ENCODE data around the gene ZRSR2. TPM values are rescaled to one million over a fixed set of nuclear protein-coding genes. Genes with fewer than 3 reads are reported as not detected.

The ZRSR2 gene
- total RNA-seq, 1 experiment from 2014 or later, result 3.0 TPM

- peak; percentile 41 for TF ChIP-seq CTCF (IDR thresholded peaks at IDR 0.05)
- TF ChIP-seq TCF7L2 (IDR thresholded peaks at IDR 0.05; ENCODE audit: low read depth, low read length), result no peak
- TF ChIP-seq SIN3A (IDR thresholded peaks at IDR 0.05; ENCODE audit: borderline replicate concordance, insufficient read depth, low read depth, low read length), result no peak
- TF ChIP-seq REST (IDR thresholded peaks at IDR 0.05; ENCODE audit: insufficient read depth in 1 of 2, low read depth in 2 of 2, low read length in 1 of 2), result no peak
- intact Hi-C loops (cut with micrococcal nuclease; ENCODE audit: unreplicated experiment), result no loop called here
- no TSS peak for BruUV-seq (replicated peaks)
- POLR2A ChIA-PET, result no interaction called here
- Histone ChIP-seq H3K36me3 (ENCODE audit: control insufficient read depth, insufficient read depth, low read length) (no peaks in the 10 kb centered on the region; the same call in 1 of the 2 replicates), H3K4me1 (ENCODE audit: control insufficient read depth, insufficient read depth, low read length) (no peaks in the 10 kb centered on the region), H3K4me3 (ENCODE audit: low read depth in 2 of 2, low read length in 2 of 2) (no peak overlapping the region), H3K9me3 (ENCODE audit: control insufficient read depth, insufficient read depth, low read depth, low read length) (no peaks in the 10 kb centered on the region), H3K27ac (ENCODE audit: low read length) (no peak overlapping the region), H3K27me3 (ENCODE audit: control insufficient read depth, insufficient read depth, low read length) (no peaks in the 10 kb centered on the region)
- ATAC-seq (0 out of 2 replicates have a peak, but pooled peaks have one; percentile 58), DNase-seq (ENCODE audit: low read depth, low spot score) (no peak)
- in situ Hi-C loops (cut with HindIII; ENCODE audit: low pct_unique_long_range_greater_than_20kb, low sequenced_read_pairs), result no loop called here
- CTCF ChIA-PET, result no interaction called here
These were observed 25.6 kb downstream of the ZRSR2 start for GRCh38 chrX:15815779-15816437.

- no peaks in the 10 kb centered on the region for H3K27me3 ChIP-seq (ENCODE audit: control insufficient read depth, insufficient read depth, low read length)
- H3K9me3 ChIP-seq (ENCODE audit: control insufficient read depth, insufficient read depth, low read depth, low read length), result no peaks in the 10 kb centered on the region
- ChIA-PET CTCF (no interaction called here), POLR2A (no interaction called here)
- H3K27ac ChIP-seq (ENCODE audit: low read length), result no peak overlapping the region
- in situ Hi-C loops (cut with HindIII; ENCODE audit: low pct_unique_long_range_greater_than_20kb, low sequenced_read_pairs) (no loop called here), intact Hi-C loops (cut with micrococcal nuclease; ENCODE audit: unreplicated experiment) (no loop called here)
- no peak overlapping the region for H3K4me3 ChIP-seq (ENCODE audit: low read depth in 2 of 2, low read length in 2 of 2)
- TF ChIP-seq CTCF (IDR thresholded peaks at IDR 0.05) (peak; percentile 13), TCF7L2 (IDR thresholded peaks at IDR 0.05; ENCODE audit: low read depth, low read length) (no peak)
- no peak for DNase-seq (ENCODE audit: low read depth, low spot score)
- no peaks in the 10 kb centered on the region for H3K4me1 ChIP-seq (ENCODE audit: control insufficient read depth, insufficient read depth, low read length)
- ATAC-seq, result no peak
- H3K36me3 ChIP-seq (ENCODE audit: control insufficient read depth, insufficient read depth, low read length), result no peaks in the 10 kb centered on the region; the same call in 1 of the 2 replicates
- BruUV-seq (replicated peaks), result no TSS peak
These were observed 26.1 kb downstream of the ZRSR2 start for GRCh38 chrX:15816438-15816809.
